ENCODE measurements around the gene SIGLEC14. TPM values are rescaled to one million over a fixed set of nuclear protein-coding genes. Genes with fewer than 3 reads are reported as not detected.
A peak's percentile ranks its signal among the peaks of the same experiment; 100 is the strongest.

Gene SIGLEC14
- total RNA-seq, 2 experiments from 2014 or later, result not detected

GRCh38 chr19:51607077-51607476, 39.5 kb downstream of the SIGLEC14 start:
- DNase-seq (ENCODE audit: low spot score), result peak; percentile 93
- POLR2A ChIA-PET, result interaction anchor here (0.7 to 1.2 kb wide), 2 partner anchors 13 to 28 kb away, joined by 3 read pairs; no protein-coding TSS in a partner anchor

GRCh38 chr19:51602189-51602854, 44.3 kb downstream of the SIGLEC14 start:
- Histone ChIP-seq H4K20me1 (ENCODE audit: insufficient read depth, low read length) (no peaks in the 10 kb centered on the region), H3K9me3 (ENCODE audit: low read length) (no peaks in the 10 kb centered on the region), H3K36me3 (ENCODE audit: insufficient read depth, low read length) (no peaks in the 10 kb centered on the region), H3K9me2 (ENCODE audit: insufficient read depth, low read length) (no peaks in the 10 kb centered on the region), H3K4me3 (ENCODE audit: low read depth, low read length, poor library complexity, severe bottlenecking) (no peak overlapping the region), H3K79me2 (ENCODE audit: insufficient read depth, low read depth, low read length) (no peaks in the 10 kb centered on the region), H3K27ac (ENCODE audit: low read depth, low read length, poor library complexity, severe bottlenecking) (no peak overlapping the region), H2AFZ (ENCODE audit: low read length) (no peak overlapping the region), H3K4me1 (ENCODE audit: insufficient read depth, low read length, poor library complexity, severe bottlenecking) (peaks cover 52% of the 10 kb centered on the region), H3K4me2 (ENCODE audit: low read length) (peak overlapping the region; percentile 7)
- ChIA-PET CTCF (ENCODE audit: unreplicated experiment) (interaction anchor here (0.5 kb wide), 1 partner anchor 83 kb away, joined by 3 read pairs; no protein-coding TSS in a partner anchor), POLR2A (no interaction called here)
- intact Hi-C loops (cut with micrococcal nuclease; ENCODE audit: unreplicated experiment), result loop anchor here (10.0 kb wide), 1 partner anchor 1278 kb away; the partner anchor contains the start of gene KCNC3
- no peak for TF ChIP-seq CTCF (conservative IDR thresholded peaks at IDR 0.05; ENCODE audit: low read length)
- no peak for TF ChIP-seq EZH2phosphoT487 (IDR thresholded peaks at IDR 0.05; ENCODE audit: borderline replicate concordance, low read depth, low read length)
- no TSS peak for BruUV-seq (replicated peaks)
- no peak for DNase-seq (ENCODE audit: low spot score)

More at GRCh38 chr19:51607077-51607476, 39.5 kb downstream of the SIGLEC14 start:
- Histone ChIP-seq H2AFZ (ENCODE audit: low read length) (peak overlapping the region; percentile 17; the same call in 1 of the 2 replicates), H3K9me3 (ENCODE audit: low read length) (no peaks in the 10 kb centered on the region), H4K20me1 (ENCODE audit: insufficient read depth, low read length) (no peaks in the 10 kb centered on the region), H3K9me2 (ENCODE audit: insufficient read depth, low read length) (no peaks in the 10 kb centered on the region), H3K36me3 (ENCODE audit: insufficient read depth, low read length) (no peaks in the 10 kb centered on the region), H3K4me2 (ENCODE audit: low read length) (peak overlapping the region; percentile 74), H3K4me3 (ENCODE audit: low read depth, low read length, poor library complexity, severe bottlenecking) (peak overlapping the region; percentile 57), H3K27ac (ENCODE audit: low read depth, low read length, poor library complexity, severe bottlenecking) (peak overlapping the region; percentile 94), H3K79me2 (ENCODE audit: insufficient read depth, low read depth, low read length) (no peaks in the 10 kb centered on the region), H3K4me1 (ENCODE audit: insufficient read depth, low read length, poor library complexity, severe bottlenecking) (peaks cover 45% of the 10 kb centered on the region)
- CTCF ChIA-PET (ENCODE audit: unreplicated experiment), result no interaction called here
- no peak for TF ChIP-seq EZH2phosphoT487 (IDR thresholded peaks at IDR 0.05; ENCODE audit: borderline replicate concordance, low read depth, low read length)
- no peak for TF ChIP-seq CTCF (conservative IDR thresholded peaks at IDR 0.05; ENCODE audit: low read length)
- intact Hi-C loops (cut with micrococcal nuclease; ENCODE audit: unreplicated experiment), result loop anchor here (1.0 to 10.0 kb wide), 2 partner anchors 44 to 1282 kb away; partner anchors contain the start of gene KCNC3
- BruUV-seq (replicated peaks), result no TSS peak

Measured in OCI-LY7 (cell line).